Nephron (organoid): ENCODE data around the gene NID2.

Experiments used
- H3K27ac Mint-ChIP-seq, 3 experiments: 2 replicates each; pipeline ENCODE4 v1.8.0; 2020; ENCODE audit warnings: mixed read lengths in 3 of 3, mild to moderate bottlenecking in 2 of 3, moderate library complexity in 1 of 3
- H3K27me3 Mint-ChIP-seq: 2 replicates; pipeline ENCODE4 v1.8.0; 2021; ENCODE audit warnings: low read depth, mild to moderate bottlenecking, moderate library complexity, mixed read lengths
- H3K36me3 Mint-ChIP-seq: 2 replicates; pipeline ENCODE4 v1.8.0; 2020; ENCODE audit warnings: low read depth, mixed read lengths
- H3K4me1 Mint-ChIP-seq: 2 replicates; pipeline ENCODE4 v1.8.0; 2020; ENCODE audit warnings: mixed read lengths
- H3K4me3 Mint-ChIP-seq, 3 experiments: 2 replicates each; pipeline ENCODE4 v1.8.0; 2020; ENCODE audit warnings: mild to moderate bottlenecking in 3 of 3, mixed read lengths in 3 of 3, moderate library complexity in 2 of 3
- H3K9me3 Mint-ChIP-seq: 2 replicates; pipeline ENCODE4 v1.8.0; 2020; ENCODE audit warnings: mixed read lengths
- TF ChIP-seq, protein P1 (sequence below), 3 experiments: fragments of 200-600 bp; sonication (generic); IDR thresholded peaks; one replicate each; pipeline ENCODE4 v1.5.0; 2021; ENCODE audit warnings: antibody characterized with exemption in 3 of 3; ENCODE audit not compliant: unreplicated experiment in 3 of 3

NID2 gene

DNA sequence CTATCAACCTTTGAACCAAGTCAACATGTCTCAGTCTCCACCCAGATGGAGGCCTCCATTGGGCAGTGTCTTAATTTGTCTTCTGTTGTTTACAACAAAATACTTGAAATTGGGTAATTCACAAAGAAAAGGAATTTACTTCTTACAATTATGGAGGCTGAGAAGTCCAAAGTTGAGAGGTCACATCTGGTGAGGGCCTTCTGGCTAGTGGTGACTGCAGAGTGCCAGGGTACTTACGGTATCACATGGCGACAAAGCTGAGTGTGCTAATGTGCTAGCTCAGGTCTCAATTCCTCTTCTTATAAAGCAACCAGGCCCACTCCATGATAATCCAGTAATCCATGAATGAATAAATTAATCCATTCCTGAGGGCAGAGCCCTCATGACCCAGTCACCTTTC lies 4.7 kb downstream of the NID2 start:
- H3K9me3 Mint-ChIP-seq = no peaks in the 10 kb centered on the region
- peak overlapping the region in 2 of 3 experiments; percentile 83 to 93 for H3K27ac Mint-ChIP-seq
- H3K27me3 Mint-ChIP-seq = peaks cover 17% of the 10 kb centered on the region
- H3K36me3 Mint-ChIP-seq = peaks cover 18% of the 10 kb centered on the region
- TF ChIP-seq, protein P1, sequence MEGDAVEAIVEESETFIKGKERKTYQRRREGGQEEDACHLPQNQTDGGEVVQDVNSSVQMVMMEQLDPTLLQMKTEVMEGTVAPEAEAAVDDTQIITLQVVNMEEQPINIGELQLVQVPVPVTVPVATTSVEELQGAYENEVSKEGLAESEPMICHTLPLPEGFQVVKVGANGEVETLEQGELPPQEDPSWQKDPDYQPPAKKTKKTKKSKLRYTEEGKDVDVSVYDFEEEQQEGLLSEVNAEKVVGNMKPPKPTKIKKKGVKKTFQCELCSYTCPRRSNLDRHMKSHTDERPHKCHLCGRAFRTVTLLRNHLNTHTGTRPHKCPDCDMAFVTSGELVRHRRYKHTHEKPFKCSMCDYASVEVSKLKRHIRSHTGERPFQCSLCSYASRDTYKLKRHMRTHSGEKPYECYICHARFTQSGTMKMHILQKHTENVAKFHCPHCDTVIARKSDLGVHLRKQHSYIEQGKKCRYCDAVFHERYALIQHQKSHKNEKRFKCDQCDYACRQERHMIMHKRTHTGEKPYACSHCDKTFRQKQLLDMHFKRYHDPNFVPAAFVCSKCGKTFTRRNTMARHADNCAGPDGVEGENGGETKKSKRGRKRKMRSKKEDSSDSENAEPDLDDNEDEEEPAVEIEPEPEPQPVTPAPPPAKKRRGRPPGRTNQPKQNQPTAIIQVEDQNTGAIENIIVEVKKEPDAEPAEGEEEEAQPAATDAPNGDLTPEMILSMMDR (IDR thresholded peaks at IDR 0.05; ENCODE audit: unreplicated experiment in 3 of 3) = no peak
- H3K4me1 Mint-ChIP-seq = peaks cover 63% of the 10 kb centered on the region
- H3K4me3 Mint-ChIP-seq = no peak overlapping the region

DNA sequence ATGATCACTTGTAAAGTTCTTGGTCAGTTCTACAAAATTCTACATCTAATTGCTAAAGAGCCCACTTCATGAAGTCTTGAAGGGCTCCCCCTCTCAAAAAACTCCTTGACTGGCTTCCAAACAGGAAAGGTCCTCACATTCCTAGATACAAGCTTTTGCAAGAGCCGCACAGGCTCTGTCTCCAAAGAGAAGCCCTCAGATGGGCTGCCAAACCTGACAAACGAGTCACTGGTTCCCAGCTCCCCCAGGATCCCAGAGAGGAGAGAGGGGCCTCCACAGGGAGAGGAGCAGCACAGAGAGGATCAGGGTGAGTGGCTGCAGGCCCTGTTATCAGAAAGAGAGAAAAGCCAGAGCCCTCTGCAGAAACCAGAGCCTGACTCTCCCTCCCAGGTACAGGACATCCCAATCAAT lies 5.8 kb downstream of the NID2 start:
- Mint-ChIP-seq H3K36me3 (peaks cover 28% of the 10 kb centered on the region), H3K27ac (peak overlapping the region; percentile 49 to 93 (median 83)), H3K4me3 (peak overlapping the region; percentile 43 to 55 (median 53)), H3K9me3 (no peaks in the 10 kb centered on the region), H3K27me3 (peaks cover 12% of the 10 kb centered on the region), H3K4me1 (peaks cover 74% of the 10 kb centered on the region)
- TF ChIP-seq, protein P1 (IDR thresholded peaks at IDR 0.05; ENCODE audit: unreplicated experiment in 3 of 3) = no peak

DNA sequence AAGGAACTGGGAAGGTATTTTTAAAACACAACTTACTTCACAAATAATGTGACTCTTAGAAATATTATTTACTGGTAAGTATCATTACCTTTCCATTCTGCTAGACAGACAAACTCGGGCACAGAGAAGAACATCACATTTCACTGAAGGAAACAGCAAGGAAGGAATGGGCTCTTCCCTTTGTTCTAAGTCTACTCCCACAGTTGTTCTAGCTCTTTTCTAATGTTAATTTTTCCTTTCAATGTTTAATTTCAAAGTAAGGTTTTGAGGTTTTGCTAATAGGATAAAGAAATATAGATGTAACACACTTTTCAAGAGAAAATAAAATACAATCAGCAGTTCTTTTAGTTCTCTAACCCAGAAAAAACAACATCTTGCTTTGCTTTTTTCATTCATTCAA lies 7.0 kb downstream of the NID2 start:
- Mint-ChIP-seq H3K27me3 (peaks cover 5% of the 10 kb centered on the region), H3K27ac (peak overlapping the region in 2 of 3 experiments; percentile 83 to 93), H3K9me3 (no peaks in the 10 kb centered on the region), H3K36me3 (peaks cover 25% of the 10 kb centered on the region), H3K4me3 (peak overlapping the region in 1 of 3 experiments; percentile 36), H3K4me1 (peaks cover 69% of the 10 kb centered on the region)
- TF ChIP-seq, protein P1 (IDR thresholded peaks at IDR 0.05; ENCODE audit: unreplicated experiment in 3 of 3) = no peak

DNA sequence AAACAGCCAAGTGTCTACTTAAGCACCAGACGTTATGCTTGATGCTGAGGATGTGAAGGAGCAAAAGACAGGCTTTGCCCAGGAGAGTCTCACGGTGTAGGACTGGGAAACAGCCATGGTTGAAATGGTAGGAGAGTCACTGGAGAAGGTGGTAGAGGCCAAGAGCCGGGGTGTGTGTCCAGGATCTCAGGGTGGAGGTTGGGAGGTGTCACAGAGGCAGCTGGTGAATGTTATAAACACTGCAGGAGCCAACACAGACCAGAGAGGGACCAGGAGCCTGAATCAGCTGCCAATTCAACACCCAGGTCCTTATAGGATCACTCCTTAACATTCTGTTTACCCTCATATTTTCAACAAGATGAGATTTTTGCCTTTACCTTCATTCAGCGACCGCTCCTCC lies 7.5 kb downstream of the NID2 start:
- Mint-ChIP-seq H3K4me1 (peaks cover 65% of the 10 kb centered on the region), H3K4me3 (peak overlapping the region in 2 of 3 experiments; percentile 35 to 54), H3K27me3 (peaks cover 5% of the 10 kb centered on the region), H3K36me3 (peaks cover 22% of the 10 kb centered on the region), H3K9me3 (no peaks in the 10 kb centered on the region), H3K27ac (peak overlapping the region in 2 of 3 experiments; percentile 68 to 93)
- TF ChIP-seq, protein P1 (IDR thresholded peaks at IDR 0.05; ENCODE audit: unreplicated experiment in 3 of 3) = no peak

DNA sequence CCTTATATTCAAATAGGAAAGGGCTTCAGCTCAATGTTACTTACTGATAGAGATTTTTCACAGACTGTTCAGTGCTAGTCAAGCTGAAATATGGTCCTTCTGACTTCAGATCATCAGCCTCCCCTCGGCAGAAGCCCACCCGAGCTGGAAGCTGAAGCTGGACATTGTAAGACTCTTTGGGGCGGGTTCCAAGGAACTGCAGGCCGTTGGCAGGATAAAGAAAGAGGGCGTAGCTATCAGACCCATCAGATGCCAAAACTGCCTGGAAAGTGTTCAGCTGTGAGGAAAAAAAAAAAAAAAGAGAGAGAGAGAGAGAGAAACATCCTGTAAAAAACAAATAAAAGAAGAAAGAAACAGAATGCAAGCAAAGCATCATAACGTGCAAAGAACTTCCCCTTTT lies 8.8 kb downstream of the NID2 start:
- peaks cover 65% of the 10 kb centered on the region for H3K4me1 Mint-ChIP-seq
- H3K27ac Mint-ChIP-seq = peak overlapping the region; percentile 81 to 98 (median 93)
- H3K36me3 Mint-ChIP-seq = peaks cover 27% of the 10 kb centered on the region
- peaks cover 5% of the 10 kb centered on the region for H3K27me3 Mint-ChIP-seq
- no peaks in the 10 kb centered on the region for H3K9me3 Mint-ChIP-seq
- TF ChIP-seq, protein P1 (IDR thresholded peaks at IDR 0.05; ENCODE audit: unreplicated experiment in 3 of 3) = no peak
- peak overlapping the region; percentile 20 to 70 (median 39) for H3K4me3 Mint-ChIP-seq

DNA sequence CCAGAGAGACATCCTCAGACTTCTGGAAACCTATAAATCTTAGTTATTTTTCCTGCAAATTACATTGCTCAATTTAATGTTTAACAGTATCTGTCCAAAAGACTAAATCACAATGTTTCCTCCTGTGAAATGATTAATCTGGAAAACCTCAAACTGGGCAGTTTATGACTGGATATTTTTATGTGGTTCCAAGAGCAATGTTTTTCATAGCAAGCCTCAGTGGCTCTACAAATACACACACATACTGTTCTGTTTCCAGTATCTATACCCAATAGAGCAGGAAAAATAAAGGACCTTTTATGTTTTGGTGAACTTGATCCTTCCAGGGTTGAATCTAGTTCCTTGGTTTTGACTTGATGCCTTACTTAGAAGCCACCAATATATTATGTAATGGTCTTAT lies 9.2 kb downstream of the NID2 start:
- H3K4me3 Mint-ChIP-seq = peak overlapping the region in 2 of 3 experiments; percentile 39 to 70
- peak overlapping the region; percentile 81 to 98 (median 93) for H3K27ac Mint-ChIP-seq
- TF ChIP-seq, protein P1 (IDR thresholded peaks at IDR 0.05; ENCODE audit: unreplicated experiment in 3 of 3) = no peak

More for the DNA sequence above, 9.2 kb downstream of the NID2 start:
- Mint-ChIP-seq H3K9me3 (no peaks in the 10 kb centered on the region), H3K27me3 (peaks cover 5% of the 10 kb centered on the region), H3K4me1 (peaks cover 65% of the 10 kb centered on the region), H3K36me3 (peaks cover 28% of the 10 kb centered on the region)
